ENCODE measurements around the gene PITPNC1. TPM values are rescaled to one million over a fixed set of nuclear protein-coding genes. Genes with fewer than 3 reads are reported as not detected.
"Not testable (repeated sequence)": the region's sequence is repeated elsewhere in the genome, so short reads cannot be mapped to it uniquely, and the experiment has no call there.

PITPNC1 gene
- total RNA-seq, 6 donors from 2014 or later = 8.5 to 23.3 (median 13.7) TPM

- no peak for DNase-seq
- H3K27ac ChIP-seq = no peak overlapping the region
- no peak overlapping the region for H3K4me3 ChIP-seq
- peaks cover 9 to 19% (median 17%) of the 10 kb centered on the region in 4 donors for H3K4me1 ChIP-seq
- WGBS, 2 donors = 73 to 76% methylated on average over 5 of the region's 5 CpGs
- H3K36me3 ChIP-seq = no peaks in the 10 kb centered on the region
- TF ChIP-seq CTCF (IDR thresholded peaks at IDR 0.05) = no peak
- TF ChIP-seq EP300 (IDR thresholded peaks at IDR 0.05) = no peak
- TF ChIP-seq POLR2A (IDR thresholded peaks at IDR 0.05) = no peak
- TF ChIP-seq POLR2AphosphoS5 (IDR thresholded peaks at IDR 0.05) = no peak
- H3K9me3 ChIP-seq = no peaks in the 10 kb centered on the region
- no peaks in the 10 kb centered on the region for H3K27me3 ChIP-seq
- no peak for ATAC-seq (ENCODE audit: low FRiP score in 2 of 2)
Observed at GRCh38 chr17:67492251-67492740, 115.2 kb downstream of the PITPNC1 start.

GRCh38 chr17:67492824-67493517 is 115.9 kb downstream of the PITPNC1 start:
- 78 to 82% methylated on average over 13 of the region's 13 CpGs for WGBS, 2 donors
- H3K9me3 ChIP-seq = no peaks in the 10 kb centered on the region
- no peaks in the 10 kb centered on the region for H3K36me3 ChIP-seq
- TF ChIP-seq POLR2AphosphoS5 (IDR thresholded peaks at IDR 0.05) = no peak
- TF ChIP-seq CTCF (IDR thresholded peaks at IDR 0.05) = no peak
- TF ChIP-seq POLR2A (IDR thresholded peaks at IDR 0.05) = no peak
- TF ChIP-seq EP300 (IDR thresholded peaks at IDR 0.05) = no peak
- H3K4me3 ChIP-seq = no peak overlapping the region
- no peak for DNase-seq
- H3K27ac ChIP-seq = no peak overlapping the region
- no peak for ATAC-seq (ENCODE audit: low FRiP score in 2 of 2)
- H3K4me1 ChIP-seq = peaks cover 9 to 19% (median 17%) of the 10 kb centered on the region in 4 donors
- H3K27me3 ChIP-seq = no peaks in the 10 kb centered on the region

GRCh38 chr17:67493812-67494211 is 116.7 kb downstream of the PITPNC1 start:
- H3K27me3 ChIP-seq = no peaks in the 10 kb centered on the region
- no peak overlapping the region for H3K4me3 ChIP-seq
- peaks cover 9 to 19% (median 17%) of the 10 kb centered on the region in 4 donors for H3K4me1 ChIP-seq
- WGBS, 2 donors = 87 to 88% methylated on average over 4 of the region's 4 CpGs
- no peak overlapping the region for H3K27ac ChIP-seq
- ATAC-seq (ENCODE audit: low FRiP score in 2 of 2) = no peak
- no peaks in the 10 kb centered on the region for H3K9me3 ChIP-seq
- no peak for DNase-seq
- no peaks in the 10 kb centered on the region for H3K36me3 ChIP-seq
- TF ChIP-seq POLR2A (IDR thresholded peaks at IDR 0.05) (no peak), EP300 (IDR thresholded peaks at IDR 0.05) (no peak), POLR2AphosphoS5 (IDR thresholded peaks at IDR 0.05) (no peak), CTCF (IDR thresholded peaks at IDR 0.05) (no peak)

GRCh38 chr17:67495534-67495933 is 118.5 kb downstream of the PITPNC1 start:
- DNase-seq; H3K27ac ChIP-seq; H3K27me3 ChIP-seq; H3K4me3 ChIP-seq; H3K9me3 ChIP-seq; ATAC-seq (ENCODE audit: low FRiP score in 2 of 2); H3K36me3 ChIP-seq: not testable (repeated sequence)
- WGBS, 2 donors = 97 to 98% methylated on average over 5 of the region's 5 CpGs
- H3K4me1 ChIP-seq = peaks cover 9 to 15% (median 13%) of the 10 kb centered on the region in 4 donors

- DNase-seq = no peak
- Histone ChIP-seq H3K4me3 (no peak overlapping the region), H3K9me3 (no peaks in the 10 kb centered on the region), H3K4me1 (peaks cover 4 to 10% (median 6%) of the 10 kb centered on the region in 4 donors), H3K27ac (no peak overlapping the region), H3K36me3 (no peaks in the 10 kb centered on the region), H3K27me3 (no peaks in the 10 kb centered on the region)
- no peak for ATAC-seq (ENCODE audit: low FRiP score in 2 of 2)
- no peak for TF ChIP-seq POLR2A (IDR thresholded peaks at IDR 0.05)
- TF ChIP-seq CTCF (IDR thresholded peaks at IDR 0.05) = no peak
- TF ChIP-seq POLR2AphosphoS5 (IDR thresholded peaks at IDR 0.05) = no peak
- no peak for TF ChIP-seq EP300 (IDR thresholded peaks at IDR 0.05)
- WGBS, 2 donors = 79 to 86% methylated on average over 7 of the region's 7 CpGs
Observed at GRCh38 chr17:67496286-67496685, 119.2 kb downstream of the PITPNC1 start.

All from upper lobe of left lung (tissue), 6 donors.